HepG2 (cell line): Measurements from ENCODE around the gene SIT1. TPM values are rescaled to one million over a fixed set of nuclear protein-coding genes. Genes with fewer than 3 reads are reported as not detected.

Experiments
- MIER2 ChIP-seq: IDR thresholded peaks from 2 replicates; pipeline ENCODE4 v1.6.1; 2016; ENCODE audit warnings: missing biosample characterization, missing genetic modification reagents
- MXD4 ChIP-seq: IDR thresholded peaks from 2 replicates; pipeline ENCODE4 v1.6.1; 2016; ENCODE audit warnings: mild to moderate bottlenecking, missing biosample characterization, missing genetic modification reagents
- NFYB ChIP-seq: sonication (generic); formaldehyde crosslinking; IDR thresholded peaks from 2 replicates; pipeline ENCODE4 v1.4.0; 2020; ENCODE audit warnings: missing genetic modification reagents
- NRL ChIP-seq: sonication (generic); formaldehyde crosslinking; IDR thresholded peaks from 2 replicates; pipeline ENCODE4 v1.5.0; 2020; ENCODE audit warnings: missing genetic modification reagents, mild to moderate bottlenecking, moderate library complexity, borderline replicate concordance
- PHB2 ChIP-seq: fragments of 450-650 bp; IDR thresholded peaks from 2 replicates; pipeline ENCODE4 v1.6.1; 2018; ENCODE audit not compliant: partially characterized antibody
- SMC3 ChIP-seq: IDR thresholded peaks from 2 replicates; pipeline ENCODE4 v1.6.1; 2011; ENCODE audit warnings: low read length, improper control_type of control experiment
- U2AF2 ChIP-seq: fragments of 200-400 bp; formaldehyde crosslinking; IDR thresholded peaks from 2 replicates; pipeline ENCODE4 v1.6.1; 2017; ENCODE audit warnings: low read depth, mild to moderate bottlenecking, low read length
- ZNF230 ChIP-seq: sonication (generic); formaldehyde crosslinking; IDR thresholded peaks from 2 replicates; pipeline ENCODE4 v1.4.0; 2020; ENCODE audit warnings: mild to moderate bottlenecking, missing genetic modification reagents
- ZNF263 ChIP-seq: sonication (generic); formaldehyde crosslinking; IDR thresholded peaks from 2 replicates; pipeline ENCODE4 v1.4.0; 2020; ENCODE audit warnings: missing genetic modification reagents
- ZNF282 ChIP-seq: fragments of 450-650 bp; IDR thresholded peaks from 2 replicates; pipeline ENCODE4 v1.6.1; 2018; ENCODE audit not compliant: partially characterized antibody
- polyA plus RNA-seq, 8 experiments: library from polyadenylated mRNA; depleted of rRNA in 3 of 8; stranded (reverse) in 7 of 8; unstranded in 1 of 8; fragments of >200 nt; fragmentation: Illumina TruSeq in 4 of 8; extraction: Trizol in 4 of 8; gene quantifications; 2 replicates each; pipeline versions ENCODE4 v1.2.1 to v1.2.3, GENCODE V29; 2011 to 2016; ENCODE audit warnings: low read depth in 4 of 8, missing spikeins in 1 of 8, mixed read lengths in 1 of 8; ENCODE audit not compliant: insufficient read depth in 1 of 8
- total RNA-seq, 5 experiments: library from RNA; depleted of rRNA; stranded (reverse); fragments of >200 nt; fragmentation: Illumina TruSeq; extraction: Trizol; gene quantifications; 2 replicates each; pipeline ENCODE4 v1.2.3, GENCODE V29; 2016; ENCODE audit warnings: low read depth in 1 of 5
- TF ChIP-seq, protein P1 (sequence below): sonication (generic); formaldehyde crosslinking; IDR thresholded peaks from 2 replicates; pipeline ENCODE4 v1.8.0; 2022; ENCODE audit warnings: missing genetic modification reagents, mild to moderate bottlenecking, borderline replicate concordance
- TF ChIP-seq, protein P2 (sequence below): IDR thresholded peaks from 2 replicates; pipeline ENCODE4 v1.6.1; 2016; ENCODE audit warnings: missing compliant biosample characterization, missing genetic modification reagents, borderline replicate concordance
- TF ChIP-seq, protein P3 (sequence below): IDR thresholded peaks from 2 replicates; pipeline ENCODE4 v1.6.1; 2016; ENCODE audit warnings: missing compliant biosample characterization, missing genetic modification reagents, borderline replicate concordance
- TF ChIP-seq, protein P4 (sequence below): sonication (generic); formaldehyde crosslinking; IDR thresholded peaks from 2 replicates; pipeline ENCODE4 v1.8.1; 2022; ENCODE audit warnings: mild to moderate bottlenecking, missing genetic modification reagents
- TF ChIP-seq, protein P5 (sequence below): sonication (generic); formaldehyde crosslinking; IDR thresholded peaks from 2 replicates; pipeline ENCODE4 v1.5.1; 2020; ENCODE audit warnings: missing genetic modification reagents, mild to moderate bottlenecking, borderline replicate concordance
- TF ChIP-seq, protein P6 (sequence below): fragments of 450-650 bp; IDR thresholded peaks from 2 replicates; pipeline ENCODE4 v1.6.1; 2017; ENCODE audit warnings: mild to moderate bottlenecking
- TF ChIP-seq, protein P7 (sequence below): sonication (generic); formaldehyde crosslinking; IDR thresholded peaks from 2 replicates; pipeline ENCODE4 v1.4.0; 2020; ENCODE audit warnings: missing genetic modification reagents

SIT1 gene
- total and polyA plus RNA-seq, 2 of the 13 experiments (the other 11 are each of a cell fraction or from before 2014, with no cell fraction given): 0.09 to 6.7 TPM

DNA sequence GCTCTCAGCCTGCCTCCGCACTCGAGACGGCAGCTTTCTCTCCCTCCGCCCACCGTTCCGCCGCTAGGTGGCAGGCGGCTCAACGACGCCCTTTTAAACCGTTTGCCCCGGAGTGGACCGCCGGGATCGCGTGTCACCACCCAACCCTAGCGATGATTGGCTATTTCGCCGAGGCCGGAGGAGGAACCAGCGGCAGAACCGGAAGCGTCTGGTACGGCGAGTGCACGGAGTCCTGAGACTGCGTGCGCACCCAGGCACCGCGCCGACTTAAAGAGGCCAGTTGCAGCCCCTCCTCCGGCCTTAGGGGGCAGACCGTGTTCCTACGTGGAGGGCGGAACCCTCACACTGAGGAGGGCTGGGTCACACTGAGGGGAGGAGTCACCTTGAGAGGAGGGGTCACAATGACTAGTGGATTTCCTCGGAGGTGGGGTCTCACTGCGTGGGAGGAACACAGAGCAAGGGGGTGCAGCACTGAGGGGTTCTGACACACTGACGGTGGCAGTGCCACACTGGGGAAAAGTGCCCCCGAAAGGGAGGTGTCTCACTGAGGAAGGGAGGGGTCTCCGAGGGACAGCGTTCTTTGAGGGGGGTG, 46.6 kb downstream of the SIT1 start (continued):
- TF ChIP-seq ZNF230 (CRISPR knock-in tag): peak; percentile 86
- TF ChIP-seq, protein P1, sequence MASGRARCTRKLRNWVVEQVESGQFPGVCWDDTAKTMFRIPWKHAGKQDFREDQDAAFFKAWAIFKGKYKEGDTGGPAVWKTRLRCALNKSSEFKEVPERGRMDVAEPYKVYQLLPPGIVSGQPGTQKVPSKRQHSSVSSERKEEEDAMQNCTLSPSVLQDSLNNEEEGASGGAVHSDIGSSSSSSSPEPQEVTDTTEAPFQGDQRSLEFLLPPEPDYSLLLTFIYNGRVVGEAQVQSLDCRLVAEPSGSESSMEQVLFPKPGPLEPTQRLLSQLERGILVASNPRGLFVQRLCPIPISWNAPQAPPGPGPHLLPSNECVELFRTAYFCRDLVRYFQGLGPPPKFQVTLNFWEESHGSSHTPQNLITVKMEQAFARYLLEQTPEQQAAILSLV: peak; percentile 3; the same call in 1 of the 2 replicates
- TF ChIP-seq SMC3: no peak
- no peak; the same call in 1 of the 2 replicates for TF ChIP-seq MIER2 (CRISPR knock-in tag)
- no peak for TF ChIP-seq ZNF282
- TF ChIP-seq U2AF2: no peak
- TF ChIP-seq, protein P2, sequence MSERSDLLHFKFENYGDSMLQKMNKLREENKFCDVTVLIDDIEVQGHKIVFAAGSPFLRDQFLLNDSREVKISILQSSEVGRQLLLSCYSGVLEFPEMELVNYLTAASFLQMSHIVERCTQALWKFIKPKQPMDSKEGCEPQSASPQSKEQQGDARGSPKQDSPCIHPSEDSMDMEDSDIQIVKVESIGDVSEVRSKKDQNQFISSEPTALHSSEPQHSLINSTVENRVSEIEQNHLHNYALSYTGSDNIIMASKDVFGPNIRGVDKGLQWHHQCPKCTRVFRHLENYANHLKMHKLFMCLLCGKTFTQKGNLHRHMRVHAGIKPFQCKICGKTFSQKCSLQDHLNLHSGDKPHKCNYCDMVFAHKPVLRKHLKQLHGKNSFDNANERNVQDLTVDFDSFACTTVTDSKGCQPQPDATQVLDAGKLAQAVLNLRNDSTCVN (CRISPR knock-in tag): peak; percentile 74
- 0 out of 2 replicates have a peak, but pooled peaks have one; percentile 17 for TF ChIP-seq ZNF263 (CRISPR knock-in tag)
- peak; percentile 88; the same call in 1 of the 2 replicates for TF ChIP-seq NRL
- TF ChIP-seq, protein P3, sequence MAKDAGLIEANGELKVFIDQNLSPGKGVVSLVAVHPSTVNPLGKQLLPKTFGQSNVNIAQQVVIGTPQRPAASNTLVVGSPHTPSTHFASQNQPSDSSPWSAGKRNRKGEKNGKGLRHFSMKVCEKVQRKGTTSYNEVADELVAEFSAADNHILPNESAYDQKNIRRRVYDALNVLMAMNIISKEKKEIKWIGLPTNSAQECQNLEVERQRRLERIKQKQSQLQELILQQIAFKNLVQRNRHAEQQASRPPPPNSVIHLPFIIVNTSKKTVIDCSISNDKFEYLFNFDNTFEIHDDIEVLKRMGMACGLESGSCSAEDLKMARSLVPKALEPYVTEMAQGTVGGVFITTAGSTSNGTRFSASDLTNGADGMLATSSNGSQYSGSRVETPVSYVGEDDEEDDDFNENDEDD (CRISPR knock-in tag): peak; percentile 75; the same call in 1 of the 2 replicates
- TF ChIP-seq, protein P4, sequence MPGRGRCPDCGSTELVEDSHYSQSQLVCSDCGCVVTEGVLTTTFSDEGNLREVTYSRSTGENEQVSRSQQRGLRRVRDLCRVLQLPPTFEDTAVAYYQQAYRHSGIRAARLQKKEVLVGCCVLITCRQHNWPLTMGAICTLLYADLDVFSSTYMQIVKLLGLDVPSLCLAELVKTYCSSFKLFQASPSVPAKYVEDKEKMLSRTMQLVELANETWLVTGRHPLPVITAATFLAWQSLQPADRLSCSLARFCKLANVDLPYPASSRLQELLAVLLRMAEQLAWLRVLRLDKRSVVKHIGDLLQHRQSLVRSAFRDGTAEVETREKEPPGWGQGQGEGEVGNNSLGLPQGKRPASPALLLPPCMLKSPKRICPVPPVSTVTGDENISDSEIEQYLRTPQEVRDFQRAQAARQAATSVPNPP (CRISPR knock-in tag): peak; percentile 50; the same call in 1 of the 2 replicates
- TF ChIP-seq MXD4 (CRISPR knock-in tag): peak; percentile 51; the same call in 1 of the 2 replicates
- TF ChIP-seq, protein P5, sequence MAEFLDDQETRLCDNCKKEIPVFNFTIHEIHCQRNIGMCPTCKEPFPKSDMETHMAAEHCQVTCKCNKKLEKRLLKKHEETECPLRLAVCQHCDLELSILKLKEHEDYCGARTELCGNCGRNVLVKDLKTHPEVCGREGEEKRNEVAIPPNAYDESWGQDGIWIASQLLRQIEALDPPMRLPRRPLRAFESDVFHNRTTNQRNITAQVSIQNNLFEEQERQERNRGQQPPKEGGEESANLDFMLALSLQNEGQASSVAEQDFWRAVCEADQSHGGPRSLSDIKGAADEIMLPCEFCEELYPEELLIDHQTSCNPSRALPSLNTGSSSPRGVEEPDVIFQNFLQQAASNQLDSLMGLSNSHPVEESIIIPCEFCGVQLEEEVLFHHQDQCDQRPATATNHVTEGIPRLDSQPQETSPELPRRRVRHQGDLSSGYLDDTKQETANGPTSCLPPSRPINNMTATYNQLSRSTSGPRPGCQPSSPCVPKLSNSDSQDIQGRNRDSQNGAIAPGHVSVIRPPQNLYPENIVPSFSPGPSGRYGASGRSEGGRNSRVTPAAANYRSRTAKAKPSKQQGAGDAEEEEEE (CRISPR knock-in tag): no peak
- TF ChIP-seq PHB2: no peak
- peak; percentile 84 for TF ChIP-seq NFYB (CRISPR knock-in tag)
- TF ChIP-seq, protein P6, sequence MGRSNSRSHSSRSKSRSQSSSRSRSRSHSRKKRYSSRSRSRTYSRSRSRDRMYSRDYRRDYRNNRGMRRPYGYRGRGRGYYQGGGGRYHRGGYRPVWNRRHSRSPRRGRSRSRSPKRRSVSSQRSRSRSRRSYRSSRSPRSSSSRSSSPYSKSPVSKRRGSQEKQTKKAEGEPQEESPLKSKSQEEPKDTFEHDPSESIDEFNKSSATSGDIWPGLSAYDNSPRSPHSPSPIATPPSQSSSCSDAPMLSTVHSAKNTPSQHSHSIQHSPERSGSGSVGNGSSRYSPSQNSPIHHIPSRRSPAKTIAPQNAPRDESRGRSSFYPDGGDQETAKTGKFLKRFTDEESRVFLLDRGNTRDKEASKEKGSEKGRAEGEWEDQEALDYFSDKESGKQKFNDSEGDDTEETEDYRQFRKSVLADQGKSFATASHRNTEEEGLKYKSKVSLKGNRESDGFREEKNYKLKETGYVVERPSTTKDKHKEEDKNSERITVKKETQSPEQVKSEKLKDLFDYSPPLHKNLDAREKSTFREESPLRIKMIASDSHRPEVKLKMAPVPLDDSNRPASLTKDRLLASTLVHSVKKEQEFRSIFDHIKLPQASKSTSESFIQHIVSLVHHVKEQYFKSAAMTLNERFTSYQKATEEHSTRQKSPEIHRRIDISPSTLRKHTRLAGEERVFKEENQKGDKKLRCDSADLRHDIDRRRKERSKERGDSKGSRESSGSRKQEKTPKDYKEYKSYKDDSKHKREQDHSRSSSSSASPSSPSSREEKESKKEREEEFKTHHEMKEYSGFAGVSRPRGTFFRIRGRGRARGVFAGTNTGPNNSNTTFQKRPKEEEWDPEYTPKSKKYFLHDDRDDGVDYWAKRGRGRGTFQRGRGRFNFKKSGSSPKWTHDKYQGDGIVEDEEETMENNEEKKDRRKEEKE: no peak
- TF ChIP-seq, protein P7, sequence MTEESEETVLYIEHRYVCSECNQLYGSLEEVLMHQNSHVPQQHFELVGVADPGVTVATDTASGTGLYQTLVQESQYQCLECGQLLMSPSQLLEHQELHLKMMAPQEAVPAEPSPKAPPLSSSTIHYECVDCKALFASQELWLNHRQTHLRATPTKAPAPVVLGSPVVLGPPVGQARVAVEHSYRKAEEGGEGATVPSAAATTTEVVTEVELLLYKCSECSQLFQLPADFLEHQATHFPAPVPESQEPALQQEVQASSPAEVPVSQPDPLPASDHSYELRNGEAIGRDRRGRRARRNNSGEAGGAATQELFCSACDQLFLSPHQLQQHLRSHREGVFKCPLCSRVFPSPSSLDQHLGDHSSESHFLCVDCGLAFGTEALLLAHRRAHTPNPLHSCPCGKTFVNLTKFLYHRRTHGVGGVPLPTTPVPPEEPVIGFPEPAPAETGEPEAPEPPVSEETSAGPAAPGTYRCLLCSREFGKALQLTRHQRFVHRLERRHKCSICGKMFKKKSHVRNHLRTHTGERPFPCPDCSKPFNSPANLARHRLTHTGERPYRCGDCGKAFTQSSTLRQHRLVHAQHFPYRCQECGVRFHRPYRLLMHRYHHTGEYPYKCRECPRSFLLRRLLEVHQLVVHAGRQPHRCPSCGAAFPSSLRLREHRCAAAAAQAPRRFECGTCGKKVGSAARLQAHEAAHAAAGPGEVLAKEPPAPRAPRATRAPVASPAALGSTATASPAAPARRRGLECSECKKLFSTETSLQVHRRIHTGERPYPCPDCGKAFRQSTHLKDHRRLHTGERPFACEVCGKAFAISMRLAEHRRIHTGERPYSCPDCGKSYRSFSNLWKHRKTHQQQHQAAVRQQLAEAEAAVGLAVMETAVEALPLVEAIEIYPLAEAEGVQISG: peak; percentile 90
